ENCODE measurements around the gene IL18.

IL18 gene

GRCh38 chr11:112132737-112133136 is 31.2 kb downstream of the IL18 start:
- CTCF ChIA-PET, result no interaction called here
- POLR2A ChIA-PET, result no interaction called here
- no peak for DNase-seq (ENCODE audit: extremely low spot score)
- TF ChIP-seq NFRKB (IDR thresholded peaks at IDR 0.05), result no peak
- TF ChIP-seq ELF4 (IDR thresholded peaks at IDR 0.05), result no peak
- no peak for TF ChIP-seq FOXM1 (IDR thresholded peaks at IDR 0.05; ENCODE audit: borderline replicate concordance)
- no peak for TF ChIP-seq HDGF (IDR thresholded peaks at IDR 0.05; ENCODE audit: borderline replicate concordance)
- no peak for TF ChIP-seq BHLHE40 (IDR thresholded peaks at IDR 0.05; ENCODE audit: borderline replicate concordance)
- no peak for TF ChIP-seq PKNOX1 (IDR thresholded peaks at IDR 0.05)
- TF ChIP-seq ARNT (IDR thresholded peaks at IDR 0.05), result no peak
- TF ChIP-seq SP1 (IDR thresholded peaks at IDR 0.05), result no peak

GRCh38 chr11:112129656-112130055 is 34.2 kb downstream of the IL18 start:
- CTCF ChIA-PET, result no interaction called here
- DNase-seq (ENCODE audit: extremely low spot score), result no peak
- TF ChIP-seq ZNF384 (IDR thresholded peaks at IDR 0.05), result no peak
- no peak for TF ChIP-seq FOXA1 (IDR thresholded peaks at IDR 0.05)
- TF ChIP-seq BHLHE40 (IDR thresholded peaks at IDR 0.05; ENCODE audit: borderline replicate concordance), result no peak
- TF ChIP-seq LEF1 (IDR thresholded peaks at IDR 0.05; ENCODE audit: borderline replicate concordance), result no peak
- no peak for TF ChIP-seq TARDBP (IDR thresholded peaks at IDR 0.05)
- no peak for TF ChIP-seq SUZ12 (IDR thresholded peaks at IDR 0.05)
- no peak for TF ChIP-seq SP1 (IDR thresholded peaks at IDR 0.05)
- TF ChIP-seq NFRKB (IDR thresholded peaks at IDR 0.05), result no peak
- no peak for TF ChIP-seq L3MBTL2 (conservative IDR thresholded peaks at IDR 0.05)
- TF ChIP-seq PKNOX1 (IDR thresholded peaks at IDR 0.05), result no peak
- no peak for TF ChIP-seq CTBP1 (IDR thresholded peaks at IDR 0.05; ENCODE audit: borderline replicate concordance)
- no peak for TF ChIP-seq ARNT (IDR thresholded peaks at IDR 0.05)
- TF ChIP-seq ELF4 (IDR thresholded peaks at IDR 0.05), result no peak
- no peak for TF ChIP-seq HDGF (IDR thresholded peaks at IDR 0.05; ENCODE audit: borderline replicate concordance)
- POLR2A ChIA-PET, result no interaction called here

GRCh38 chr11:112128483-112129121 is 35.3 kb downstream of the IL18 start:
- TF ChIP-seq CTBP1 (IDR thresholded peaks at IDR 0.05; ENCODE audit: borderline replicate concordance), result no peak
- TF ChIP-seq FOXK2 (IDR thresholded peaks at IDR 0.05), result no peak
- no peak for TF ChIP-seq FOXM1 (IDR thresholded peaks at IDR 0.05; ENCODE audit: borderline replicate concordance)
- no peak for TF ChIP-seq HDGF (IDR thresholded peaks at IDR 0.05; ENCODE audit: borderline replicate concordance)
- no peak for TF ChIP-seq TARDBP (IDR thresholded peaks at IDR 0.05)
- no peak for TF ChIP-seq L3MBTL2 (conservative IDR thresholded peaks at IDR 0.05)
- TF ChIP-seq ARNT (IDR thresholded peaks at IDR 0.05), result no peak
- TF ChIP-seq FOXA1 (IDR thresholded peaks at IDR 0.05), result no peak
- no peak for TF ChIP-seq NFRKB (IDR thresholded peaks at IDR 0.05)
- TF ChIP-seq ELF4 (IDR thresholded peaks at IDR 0.05), result no peak
- TF ChIP-seq LEF1 (IDR thresholded peaks at IDR 0.05; ENCODE audit: borderline replicate concordance), result no peak
- no peak for TF ChIP-seq SP1 (IDR thresholded peaks at IDR 0.05)
- no peak for TF ChIP-seq BHLHE40 (IDR thresholded peaks at IDR 0.05; ENCODE audit: borderline replicate concordance)
- ChIA-PET POLR2A (no interaction called here), CTCF (interaction anchor here (0.9 to 1.1 kb wide), 2 partner anchors 15 to 17 kb away, joined by 3 to 4 read pairs; no protein-coding TSS in a partner anchor)
- no peak for DNase-seq (ENCODE audit: extremely low spot score)

GRCh38 chr11:112127056-112127455 is 36.8 kb downstream of the IL18 start:
- CTCF ChIA-PET, result no interaction called here
- no peak for TF ChIP-seq L3MBTL2 (conservative IDR thresholded peaks at IDR 0.05)
- no peak for TF ChIP-seq HDGF (IDR thresholded peaks at IDR 0.05; ENCODE audit: borderline replicate concordance)
- TF ChIP-seq SP1 (IDR thresholded peaks at IDR 0.05), result no peak
- no peak for TF ChIP-seq PKNOX1 (IDR thresholded peaks at IDR 0.05)
- TF ChIP-seq ARNT (IDR thresholded peaks at IDR 0.05), result no peak
- no peak for TF ChIP-seq BHLHE40 (IDR thresholded peaks at IDR 0.05; ENCODE audit: borderline replicate concordance)
- no peak for TF ChIP-seq FOXA1 (IDR thresholded peaks at IDR 0.05)
- no peak for TF ChIP-seq ELF4 (IDR thresholded peaks at IDR 0.05)
- TF ChIP-seq LEF1 (IDR thresholded peaks at IDR 0.05; ENCODE audit: borderline replicate concordance), result no peak
- no peak for TF ChIP-seq CTBP1 (IDR thresholded peaks at IDR 0.05; ENCODE audit: borderline replicate concordance)
- TF ChIP-seq FOXM1 (IDR thresholded peaks at IDR 0.05; ENCODE audit: borderline replicate concordance), result no peak
- no peak for TF ChIP-seq FOXK2 (IDR thresholded peaks at IDR 0.05)
- POLR2A ChIA-PET, result no interaction called here
- DNase-seq (ENCODE audit: extremely low spot score), result no peak

GRCh38 chr11:112123129-112123528 is 40.8 kb downstream of the IL18 start:
- no peak for DNase-seq (ENCODE audit: extremely low spot score)
- ChIA-PET POLR2A (no interaction called here), CTCF (no interaction called here)
- TF ChIP-seq FOXM1 (IDR thresholded peaks at IDR 0.05; ENCODE audit: borderline replicate concordance) (no peak), FOXA1 (IDR thresholded peaks at IDR 0.05) (no peak), TARDBP (IDR thresholded peaks at IDR 0.05) (no peak), PKNOX1 (IDR thresholded peaks at IDR 0.05) (no peak), HDGF (IDR thresholded peaks at IDR 0.05; ENCODE audit: borderline replicate concordance) (no peak), ARNT (IDR thresholded peaks at IDR 0.05) (no peak), SP1 (IDR thresholded peaks at IDR 0.05) (no peak), ZNF384 (IDR thresholded peaks at IDR 0.05) (no peak), L3MBTL2 (conservative IDR thresholded peaks at IDR 0.05) (no peak), LEF1 (IDR thresholded peaks at IDR 0.05; ENCODE audit: borderline replicate concordance) (no peak), SUZ12 (IDR thresholded peaks at IDR 0.05) (no peak), BHLHE40 (IDR thresholded peaks at IDR 0.05; ENCODE audit: borderline replicate concordance) (no peak), CTBP1 (IDR thresholded peaks at IDR 0.05; ENCODE audit: borderline replicate concordance) (no peak), NFRKB (IDR thresholded peaks at IDR 0.05) (no peak), ELF4 (IDR thresholded peaks at IDR 0.05) (no peak), FOXK2 (IDR thresholded peaks at IDR 0.05) (no peak)

All from HEK293T (cell line).